H1 (cell line): ENCODE results near the gene TRIM7. TPM values are rescaled to one million over a fixed set of nuclear protein-coding genes. Genes with fewer than 3 reads are reported as not detected.

ENCODE experiments used
- CTCF ChIA-PET: fragments of 300-600 bp; sonication (Branson Sonifier 250); formaldehyde crosslinking; loops from one replicate; lab custom pipeline; 2021; ENCODE audit not compliant: partially characterized antibody; lab: Charles Lee
- POLR2A ChIA-PET: fragments of 300-600 bp; sonication (Branson Sonifier 250); formaldehyde crosslinking; loops from one replicate; lab custom pipeline; 2021; ENCODE audit warnings: inconsistent platforms; ENCODE audit not compliant: partially characterized antibody; lab: Charles Lee
- DNase-seq, 2 experiments: peaks; one replicate each; pipeline versions ENCODE4 v3.0.0 to v3.0.0-alpha.2; 2010 to 2022; ENCODE audit warnings: low spot score in 2 of 2, low read depth in 1 of 2, mixed read lengths in 1 of 2
- FAIRE-seq: peaks from 2 replicates; lab custom pipeline; 2011; peaks lifted over from hg19 to GRCh38; lab: Jason Lieb, UNC
- H2AFZ ChIP-seq: 2 replicates; pipeline ENCODE4 v1.8.1; 2012; ENCODE audit warnings: low read length, inconsistent platforms
- H2AK5ac ChIP-seq: 2 replicates; pipeline ENCODE4 v1.6.1; 2013; ENCODE audit warnings: low read depth, low read length
- H2BK120ac ChIP-seq: replicated peaks from 2 replicates; pipeline ENCODE3; 2013; ENCODE audit warnings: low read depth, low read length, inconsistent platforms
- H2BK12ac ChIP-seq: 2 replicates; pipeline ENCODE4 v1.6.1; 2013; ENCODE audit warnings: low read depth, low read length
- H2BK15ac ChIP-seq: 2 replicates; pipeline ENCODE4 v1.6.1; 2013; ENCODE audit warnings: low read length
- H2BK20ac ChIP-seq: 2 replicates; pipeline ENCODE4 v1.6.1; 2013; ENCODE audit warnings: low read length
- H2BK5ac ChIP-seq: 2 replicates; pipeline ENCODE4 v1.6.1; 2013; ENCODE audit warnings: low read depth, low read length
- H3K14ac ChIP-seq: 2 replicates; pipeline ENCODE4 v1.6.1; 2013; ENCODE audit warnings: inconsistent platforms; ENCODE audit not compliant: insufficient read length
- H3K18ac ChIP-seq: 2 replicates; pipeline ENCODE4 v1.6.1; 2013; ENCODE audit warnings: low read length; ENCODE audit errors: extremely low read depth
- H3K23ac ChIP-seq: 2 replicates; pipeline ENCODE4 v1.6.1; 2013; ENCODE audit warnings: inconsistent platforms; ENCODE audit not compliant: insufficient read length
- H3K23me2 ChIP-seq: 2 replicates; pipeline ENCODE4 v1.6.1; 2013; ENCODE audit warnings: low read depth, low read length
- H3K27ac ChIP-seq: 2 replicates; pipeline ENCODE4 v1.6.1; 2011; ENCODE audit warnings: low read depth, low read length, inconsistent platforms
- H3K27me3 ChIP-seq, 4 experiments: replicated peaks in 1 of 4; 1 replicate in 1 of 4; 2 replicates in 3 of 4; pipeline versions ENCODE4 v1.6.1 to v1.8.1; 2011 to 2013; ENCODE audit warnings: low read length in 3 of 4, mild to moderate bottlenecking in 3 of 4, inconsistent platforms in 2 of 4, mixed read lengths in 2 of 4, moderate library complexity in 1 of 4; ENCODE audit not compliant: control insufficient read depth in 3 of 4, insufficient read depth in 3 of 4; ENCODE audit errors: extremely low read depth in 1 of 4
- H3K36me3 ChIP-seq, 4 experiments: 2 replicates each; pipeline versions ENCODE4 v1.6.1 to v1.8.1; 2011 to 2013; ENCODE audit warnings: mild to moderate bottlenecking in 4 of 4, low read length in 3 of 4, moderate library complexity in 2 of 4, control low read depth in 1 of 4, inconsistent platforms in 1 of 4; ENCODE audit not compliant: insufficient read depth in 4 of 4, control insufficient read depth in 2 of 4
- H3K4ac ChIP-seq: replicated peaks from 2 replicates; pipeline ENCODE3; 2013; ENCODE audit warnings: low read length, low read depth, mixed read lengths, inconsistent platforms; ENCODE audit not compliant: insufficient read length
- H3K4me1 ChIP-seq, 4 experiments: replicated peaks in 1 of 4; 1 replicate in 1 of 4; 2 replicates in 3 of 4; pipeline versions ENCODE4 v1.6.1 to v1.8.1; 2011 to 2013; ENCODE audit warnings: low read length in 3 of 4, inconsistent platforms in 2 of 4, mixed read lengths in 1 of 4; ENCODE audit not compliant: insufficient read depth in 4 of 4, control insufficient read depth in 3 of 4
- H3K4me2 ChIP-seq, 2 experiments: 2 replicates each; pipeline versions ENCODE4 v1.6.1 to v1.8.1; 2011 to 2013; ENCODE audit warnings: low read depth in 2 of 2, low read length in 2 of 2, control low read depth in 1 of 2, inconsistent platforms in 1 of 2, mild to moderate bottlenecking in 1 of 2; ENCODE audit not compliant: insufficient read depth in 1 of 2
- H3K4me3 ChIP-seq, 4 experiments: fragments of 200-600, 300-600 bp in 1 of 4; sonication (generic), shearing (Covaris generic), sonication (Bioruptor Twin) in 1 of 4; 2 replicates each; pipeline versions ENCODE4 v1.5.1 to v1.8.1; 2011 to 2016; ENCODE audit warnings: low read length in 4 of 4, low read depth in 3 of 4, control low read depth in 2 of 4, inconsistent platforms in 2 of 4, mild to moderate bottlenecking in 2 of 4, mixed read lengths in 1 of 4, moderate library complexity in 1 of 4; ENCODE audit not compliant: insufficient read depth in 2 of 4; ENCODE audit errors: extremely low read depth in 1 of 4
- H3K56ac ChIP-seq: replicated peaks from 2 replicates; pipeline ENCODE3; 2013; ENCODE audit warnings: low read depth, mild to moderate bottlenecking, mixed read lengths, low read length, inconsistent platforms; ENCODE audit not compliant: insufficient read length
- H3K79me1 ChIP-seq: 2 replicates; pipeline ENCODE4 v1.6.1; 2013; ENCODE audit warnings: low read depth, low read length, control low read depth
- H3K79me2 ChIP-seq, 2 experiments: 2 replicates each; pipeline versions ENCODE4 v1.6.1 to v1.8.1; 2012 to 2013; ENCODE audit warnings: low read length in 2 of 2, mild to moderate bottlenecking in 2 of 2, inconsistent platforms in 1 of 2; ENCODE audit not compliant: insufficient read depth in 2 of 2, control insufficient read depth in 1 of 2
- H3K9ac ChIP-seq, 4 experiments: replicated peaks in 1 of 4; 1 replicate in 1 of 4; 2 replicates in 3 of 4; pipeline versions ENCODE4 v1.6.1 to v1.8.1; 2011 to 2013; ENCODE audit warnings: low read depth in 3 of 4, low read length in 3 of 4, control low read depth in 2 of 4, mild to moderate bottlenecking in 2 of 4, moderate library complexity in 2 of 4, inconsistent platforms in 1 of 4; ENCODE audit errors: extremely low read depth in 1 of 4
- H3K9me3 ChIP-seq, 2 experiments: 2 replicates each; pipeline versions ENCODE4 v1.6.1 to v1.8.1; 2012 to 2013; ENCODE audit warnings: mild to moderate bottlenecking in 2 of 2, moderate library complexity in 2 of 2, control low read depth in 1 of 2, inconsistent platforms in 1 of 2, low read depth in 1 of 2, low read length in 1 of 2, mixed read lengths in 1 of 2; ENCODE audit not compliant: insufficient read depth in 2 of 2
- H4K20me1 ChIP-seq, 2 experiments: replicated peaks in 1 of 2; 2 replicates each; pipeline versions ENCODE3 to v1.8.1; 2011 to 2013; ENCODE audit warnings: inconsistent platforms in 2 of 2, low read length in 2 of 2, mild to moderate bottlenecking in 1 of 2; ENCODE audit not compliant: insufficient read depth in 2 of 2, control insufficient read depth in 1 of 2
- H4K5ac ChIP-seq: 2 replicates; pipeline ENCODE4 v1.6.1; 2013; ENCODE audit warnings: low read length, low read depth, mixed read lengths, inconsistent platforms; ENCODE audit not compliant: insufficient read length
- H4K8ac ChIP-seq: 2 replicates; pipeline ENCODE4 v1.8.0; 2013; ENCODE audit warnings: mild to moderate bottlenecking, moderate library complexity, low read length, inconsistent platforms; ENCODE audit not compliant: insufficient read depth; ENCODE audit errors: extremely low read depth
- H4K91ac ChIP-seq: replicated peaks from 2 replicates; pipeline ENCODE3; 2013; ENCODE audit warnings: low read length, mixed read lengths, inconsistent platforms; ENCODE audit not compliant: insufficient read length
- ASH2L ChIP-seq: fragments of 200-600, 300-600 bp; sonication (generic); IDR thresholded peaks from one replicate; pipeline ENCODE4 v1.7.1; 2017; ENCODE audit warnings: low read length
- CTBP2 ChIP-seq: IDR thresholded peaks from 2 replicates; pipeline ENCODE4 v1.7.0; 2011; ENCODE audit warnings: borderline replicate concordance, mild to moderate bottlenecking, moderate library complexity, mixed read lengths, low read length; ENCODE audit not compliant: insufficient read depth, insufficient read length
- JUND ChIP-seq: IDR thresholded peaks from 2 replicates; pipeline ENCODE4 v1.6.1; 2011; ENCODE audit warnings: mild to moderate bottlenecking, improper control_type of control experiment, low read length
- POLR2AphosphoS5 ChIP-seq: IDR thresholded peaks from 2 replicates; pipeline ENCODE4 v1.6.1; 2011; ENCODE audit warnings: low read depth, low read length
- RFX5 ChIP-seq: IDR thresholded peaks from 2 replicates; pipeline ENCODE4 v1.6.1; 2011; ENCODE audit warnings: low read depth, low read length, improper control_type of control experiment, borderline replicate concordance
- SUZ12 ChIP-seq: fragments of 200-600 bp; sonication (generic); IDR thresholded peaks from 2 replicates; pipeline ENCODE4 v1.6.1; 2012; ENCODE audit warnings: mild to moderate bottlenecking, inconsistent platforms, low read length, moderate library complexity, mixed read lengths
- USF2 ChIP-seq: IDR thresholded peaks from 2 replicates; pipeline ENCODE4 v1.6.1; 2011; ENCODE audit warnings: low read length, improper control_type of control experiment
- WGBS, 2 experiments: shearing (Covaris generic) in 1 of 2; methylation state at CpG; one replicate each; pipeline versions ENCODE4 v1.1.6 to v1.1.7; 2013 to 2015; ENCODE audit warnings: low lambda C conversion rate in 2 of 2, mixed read lengths in 2 of 2, inconsistent platforms in 1 of 2, low coverage in 1 of 2, missing lambda C conversion rate in 1 of 2; ENCODE audit not compliant: insufficient replicate concordance in 2 of 2, insufficient coverage in 1 of 2, insufficient read length in 1 of 2; ENCODE audit errors: extremely low coverage in 1 of 2, missing lambda C conversion rate in 1 of 2; 5-methylcytosine and 5-hydroxymethylcytosine counted together
- polyA plus RNA-seq, 7 experiments: library from polyadenylated mRNA; depleted of rRNA in 3 of 7; stranded (reverse) in 5 of 7; unstranded in 2 of 7; fragments of >200 nt in 5 of 7; fragments of 200-250 nt in 2 of 7; gene quantifications; 1 replicate in 5 of 7; 2 replicates in 1 of 7; 4 replicates in 1 of 7; pipeline versions ENCODE4 v1.2.1 to v1.2.3, GENCODE V29; 2011 to 2013; ENCODE audit warnings: missing spikeins in 2 of 7, mixed read lengths in 2 of 7
- total RNA-seq: library from RNA; stranded (reverse); fragmentation: NEBNext Ultra II Directional; extraction: Animal tissue kit (Norgen Biotek cat#: 25700); gene quantifications from 2 replicates; pipeline ENCODE4 v1.2.1, GENCODE V29; 2021

Gene TRIM7
- total and polyA plus RNA-seq, 2 of the 8 experiments (the other 6 are each of a cell fraction or from before 2014, with no cell fraction given), result 0.36 to 0.47 TPM

- Histone ChIP-seq H3K4me1 (peaks cover 0 to 3% (median 0%) of the 10 kb centered on the region in 4 experiments; a peak in 3 of 7 replicates), H3K14ac (no peak overlapping the region), H4K91ac (no peak overlapping the region), H3K23ac (no peak overlapping the region), H2BK20ac (no peak overlapping the region), H3K27ac (no peak overlapping the region), H3K4ac (no peak overlapping the region), H3K79me1 (no peaks in the 10 kb centered on the region), H4K5ac (no peak overlapping the region), H2BK120ac (no peak overlapping the region), H3K36me3 (no peaks in the 10 kb centered on the region), H4K8ac (no peak overlapping the region), H3K9me3 (no peaks in the 10 kb centered on the region), H3K56ac (no peak overlapping the region), H3K79me2 (no peaks in the 10 kb centered on the region), H2AK5ac (no peak overlapping the region), H3K18ac (no peak overlapping the region), H3K23me2 (peaks cover 19% of the 10 kb centered on the region), H2BK15ac (no peak overlapping the region), H3K4me3 (no peak overlapping the region), H3K4me2 (no peak overlapping the region; a peak in 1 of 4 replicates), H3K9ac (no peak overlapping the region), H3K27me3 (peaks cover 6 to 35% (median 25%) of the 10 kb centered on the region in 4 experiments; a peak in 6 of 7 replicates), H2BK12ac (no peak overlapping the region), H2BK5ac (no peak overlapping the region), H4K20me1 (no peaks in the 10 kb centered on the region), H2AFZ (no peak overlapping the region)
- CTCF ChIA-PET, result interaction anchor here (0.6 to 3.4 kb wide), 7 partner anchors 13 to 956 kb away, joined by 3 to 17 read pairs (median 5); partner anchors contain the start of gene BTNL3
- FAIRE-seq (no peak), DNase-seq (no peak)
- TF ChIP-seq POLR2AphosphoS5, result no peak
- no peak for TF ChIP-seq ASH2L
- TF ChIP-seq RFX5, result no peak
- TF ChIP-seq SUZ12, result no peak
- no peak for TF ChIP-seq JUND
- no peak for TF ChIP-seq USF2
- TF ChIP-seq CTBP2, result no peak
- 58% methylated on average over 2 of the region's 3 CpGs; no CpG with 5 or more reads in 1 of the 2 experiments for WGBS, 2 experiments
- POLR2A ChIA-PET, result interaction anchor here (1.0 to 3.8 kb wide), 2 partner anchors 13 to 73 kb away, joined by 3 to 28 read pairs; no protein-coding TSS in a partner anchor
These were observed 33.2 kb downstream of the TRIM7 start for GRCh38 chr5:181171782-181172181.
